Measurements from ENCODE around the gene EPB41L2.

The EPB41L2 gene

GRCh38 chr6:131063764-131064272 is 773 bp upstream of the EPB41L2 start:
- Histone ChIP-seq H3K4me1 (peaks cover 24 to 37% (median 32%) of the 10 kb centered on the region in 10 experiments), H3K27me3 (no peaks in the 10 kb centered on the region), H3K4me3 (peak overlapping the region; percentile 91 to 98 (median 96)), H4K20me1 (peaks cover 0 to 29% (median 8%) of the 10 kb centered on the region in 11 experiments; a peak in 11 of 22 replicates), H3K9ac (peak overlapping the region; percentile 81 to 94 (median 91)), H3K4me2 (peak overlapping the region; percentile 81 to 93 (median 90)), H3K36me3 (peaks cover 0 to under 1% (median 0%) of the 10 kb centered on the region in 11 experiments; a peak in 2 of 22 replicates), H3K27ac (peak overlapping the region in 10 of 11 experiments; percentile 48 to 91 (median 84); a peak in 20 of 22 replicates), H3K9me3 (replicated peaks in 1 of 11) (peaks cover 0 to 10% (median 8%) of the 10 kb centered on the region in 11 experiments; a peak in 14 of 22 replicates)
- TF ChIP-seq Cebpa-rat (IDR thresholded peaks at IDR 0.05), result no peak

- H3K27me3 ChIP-seq, result no peaks in the 10 kb centered on the region
- H4K20me1 ChIP-seq, result peaks cover 0 to 29% (median 8%) of the 10 kb centered on the region in 11 experiments; a peak in 11 of 22 replicates
- peaks cover 24 to 37% (median 32%) of the 10 kb centered on the region in 10 experiments for H3K4me1 ChIP-seq
- peak overlapping the region; percentile 81 to 94 (median 91) for H3K9ac ChIP-seq
- TF ChIP-seq Cebpa-rat (IDR thresholded peaks at IDR 0.05), result no peak
- H3K27ac ChIP-seq, result peak overlapping the region; percentile 50 to 91 (median 87); a peak in 21 of 22 replicates
- H3K36me3 ChIP-seq, result peaks cover 0 to 8% (median 3%) of the 10 kb centered on the region in 11 experiments; a peak in 9 of 22 replicates
- H3K9me3 ChIP-seq (replicated peaks in 1 of 11), result peaks cover 3 to 24% (median 22%) of the 10 kb centered on the region in 11 experiments; a peak in 19 of 22 replicates
- H3K4me2 ChIP-seq, result peak overlapping the region; percentile 84 to 93 (median 90)
- H3K4me3 ChIP-seq, result peak overlapping the region; percentile 91 to 98 (median 96)
Measured at GRCh38 chr6:131062241-131063027, 611 bp downstream of the EPB41L2 start.

GRCh38 chr6:131061751-131062119 is 1.3 kb downstream of the EPB41L2 start:
- Histone ChIP-seq H3K4me3 (peak overlapping the region; percentile 91 to 98 (median 96)), H3K9ac (peak overlapping the region; percentile 81 to 94 (median 91)), H3K36me3 (peaks cover 0 to 15% (median 10%) of the 10 kb centered on the region in 11 experiments; a peak in 15 of 22 replicates), H3K9me3 (replicated peaks in 1 of 11) (peaks cover 10 to 31% (median 28%) of the 10 kb centered on the region in 11 experiments), H3K27me3 (no peaks in the 10 kb centered on the region), H3K27ac (peak overlapping the region in 9 of 11 experiments; percentile 82 to 91 (median 89); a peak in 19 of 22 replicates), H4K20me1 (peaks cover 0 to 29% (median 8%) of the 10 kb centered on the region in 11 experiments; a peak in 11 of 22 replicates), H3K4me1 (peaks cover 24 to 37% (median 32%) of the 10 kb centered on the region in 10 experiments), H3K4me2 (peak overlapping the region; percentile 84 to 93 (median 90))
- TF ChIP-seq Cebpa-rat (IDR thresholded peaks at IDR 0.05), result no peak

GRCh38 chr6:131061041-131061750 is 1.8 kb downstream of the EPB41L2 start:
- H3K9ac ChIP-seq, result peak overlapping the region; percentile 81 to 94 (median 91); a peak in 21 of 22 replicates
- H3K4me2 ChIP-seq, result peak overlapping the region; percentile 84 to 93 (median 90)
- H3K36me3 ChIP-seq, result peaks cover 0 to 20% (median 15%) of the 10 kb centered on the region in 11 experiments; a peak in 16 of 22 replicates
- H3K4me3 ChIP-seq, result peak overlapping the region; percentile 91 to 98 (median 96)
- peaks cover 24 to 37% (median 32%) of the 10 kb centered on the region in 10 experiments for H3K4me1 ChIP-seq
- H3K9me3 ChIP-seq (replicated peaks in 1 of 11), result peaks cover 15 to 36% (median 33%) of the 10 kb centered on the region in 11 experiments
- TF ChIP-seq Cebpa-rat (IDR thresholded peaks at IDR 0.05), result no peak
- peaks cover 0 to 29% (median 8%) of the 10 kb centered on the region in 11 experiments; a peak in 11 of 22 replicates for H4K20me1 ChIP-seq
- H3K27me3 ChIP-seq, result no peaks in the 10 kb centered on the region
- H3K27ac ChIP-seq, result peak overlapping the region in 8 of 11 experiments; percentile 31 to 91 (median 88); a peak in 15 of 22 replicates

- H4K20me1 ChIP-seq, result peaks cover 0 to 29% (median 8%) of the 10 kb centered on the region in 11 experiments; a peak in 11 of 22 replicates
- peaks cover 24 to 37% (median 32%) of the 10 kb centered on the region in 10 experiments for H3K4me1 ChIP-seq
- H3K27me3 ChIP-seq, result no peaks in the 10 kb centered on the region
- peak overlapping the region in 3 of 11 experiments; percentile 3 to 91 (median 31); a peak in 2 of 22 replicates for H3K27ac ChIP-seq
- peaks cover 6 to 29% (median 24%) of the 10 kb centered on the region in 11 experiments; a peak in 19 of 22 replicates for H3K36me3 ChIP-seq
- peaks cover 24 to 45% (median 42%) of the 10 kb centered on the region in 11 experiments for H3K9me3 ChIP-seq (replicated peaks in 1 of 11)
- TF ChIP-seq Cebpa-rat (IDR thresholded peaks at IDR 0.05), result no peak
- H3K4me2 ChIP-seq, result peak overlapping the region; percentile 84 to 93 (median 90); a peak in 21 of 22 replicates
- H3K9ac ChIP-seq, result peak overlapping the region in 1 of 11 experiments; percentile 93; a peak in 3 of 22 replicates
- H3K4me3 ChIP-seq, result peak overlapping the region in 2 of 10 experiments; percentile 91 to 95; a peak in 3 of 20 replicates
Measured at GRCh38 chr6:131060311-131060710, 2.7 kb downstream of the EPB41L2 start.

- Histone ChIP-seq H3K9ac (no peak overlapping the region), H3K36me3 (peaks cover 14 to 37% (median 32%) of the 10 kb centered on the region in 11 experiments), H3K27ac (no peak overlapping the region), H3K4me3 (no peak overlapping the region), H3K4me1 (peaks cover 24 to 37% (median 32%) of the 10 kb centered on the region in 10 experiments), H3K27me3 (no peaks in the 10 kb centered on the region), H4K20me1 (peaks cover 0 to 29% (median 8%) of the 10 kb centered on the region in 11 experiments; a peak in 11 of 22 replicates), H3K4me2 (peak overlapping the region in 5 of 11 experiments; percentile 86 to 91 (median 90); a peak in 5 of 22 replicates), H3K9me3 (replicated peaks in 1 of 11) (peaks cover 33 to 53% (median 50%) of the 10 kb centered on the region in 11 experiments)
- TF ChIP-seq Cebpa-rat (IDR thresholded peaks at IDR 0.05), result no peak
Measured at GRCh38 chr6:131059486-131059885, 3.6 kb downstream of the EPB41L2 start.

GRCh38 chr6:131058236-131058635 is 4.8 kb downstream of the EPB41L2 start:
- Histone ChIP-seq H3K4me2 (no peak overlapping the region), H3K36me3 (peaks cover 25 to 50% (median 45%) of the 10 kb centered on the region in 11 experiments), H3K4me3 (no peak overlapping the region), H4K20me1 (peaks cover 0 to 29% (median 8%) of the 10 kb centered on the region in 11 experiments; a peak in 11 of 22 replicates), H3K27me3 (no peaks in the 10 kb centered on the region), H3K9ac (no peak overlapping the region), H3K4me1 (peaks cover 18 to 27% (median 23%) of the 10 kb centered on the region in 10 experiments), H3K27ac (no peak overlapping the region), H3K9me3 (replicated peaks in 1 of 11) (peaks cover 45 to 66% (median 63%) of the 10 kb centered on the region in 11 experiments)
- no peak for TF ChIP-seq Cebpa-rat (IDR thresholded peaks at IDR 0.05)

All from BLaER1 treated with 17β-estradiol and CSF1 and Interleukin-3, amounts not matched to agents 10 nM and 100 nM (cell line).